DOHH2 (cell line): ENCODE data around the gene GSX2.

Experiments
- CTCF ChIP-seq: fragments of 200-600 bp; sonication (generic); IDR thresholded peaks from one replicate; pipeline ENCODE4 v1.5.1; 2014; ENCODE audit warnings: antibody characterized with exemption, mild to moderate bottlenecking, low read depth, low read length; ENCODE audit not compliant: poor library complexity, severe bottlenecking
- EZH2phosphoT487 ChIP-seq: fragments of 200-600 bp; sonication (generic); IDR thresholded peaks from 2 replicates; pipeline ENCODE4 v1.6.1; 2017; ENCODE audit warnings: borderline replicate concordance, mild to moderate bottlenecking, antibody characterized with exemption, low read length, moderate library complexity, mixed read lengths

DNA sequence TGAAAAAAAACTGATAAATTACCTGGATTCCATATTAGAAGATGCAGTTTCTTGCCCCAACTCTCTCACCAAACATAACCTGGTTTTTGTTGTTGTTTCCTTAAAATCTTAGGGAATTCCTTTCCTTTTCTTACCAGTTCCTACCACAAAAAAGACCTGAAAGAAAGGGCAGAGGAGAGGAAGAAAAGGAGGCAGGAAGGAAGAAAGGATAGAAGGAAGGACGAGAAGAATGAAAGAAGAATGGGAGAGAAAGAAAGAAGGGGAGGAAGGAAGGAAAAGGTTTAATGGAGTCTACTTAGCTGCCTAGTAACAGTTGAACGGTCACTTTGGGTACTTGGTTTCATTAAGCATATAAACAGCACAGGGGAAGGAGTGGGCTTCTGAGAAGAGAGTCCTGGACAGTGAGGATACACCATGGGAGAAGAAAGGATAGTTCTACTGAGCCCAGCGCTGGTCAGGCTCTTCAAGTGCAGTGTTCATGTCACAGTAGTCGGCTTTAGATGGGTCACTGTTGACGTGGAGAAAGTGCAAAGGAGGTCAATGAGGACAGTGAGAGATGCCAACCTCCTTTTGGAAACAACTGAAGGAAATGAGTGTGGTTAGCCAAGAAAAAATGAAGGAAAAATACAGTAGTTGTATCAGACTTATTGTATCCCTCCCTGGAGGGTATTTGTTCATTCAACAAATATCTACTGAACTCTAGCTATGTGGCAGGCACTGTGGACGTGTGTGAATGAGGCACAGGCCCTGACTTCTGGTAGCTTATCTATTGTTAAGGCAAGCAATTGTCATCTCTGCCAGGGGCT lies 34.5 kb upstream of the GSX2 start:
- TF ChIP-seq CTCF (no peak), EZH2phosphoT487 (no peak)
